Hepatocyte (in vitro differentiated cells): ENCODE results near the gene BOLA1. TPM values are rescaled to one million over a fixed set of nuclear protein-coding genes. Genes with fewer than 3 reads are reported as not detected.

Experiments used
- DNase-seq: peaks from one replicate; pipeline ENCODE4 v3.0.0-alpha.2; 2016; ENCODE audit warnings: low spot score
- H2AFZ ChIP-seq: fragments of 200-600 bp; sonication (generic); 2 replicates; pipeline ENCODE4 v1.6.0; 2016; ENCODE audit warnings: antibody characterized with exemption, mild to moderate bottlenecking
- H3K27ac ChIP-seq: fragments of 200-600 bp; sonication (generic); 2 replicates; pipeline ENCODE4 v1.5.1; 2016; ENCODE audit warnings: mild to moderate bottlenecking
- H3K27me3 ChIP-seq: fragments of 200-600 bp; sonication (generic); 2 replicates; pipeline ENCODE4 v1.6.1; 2016
- H3K36me3 ChIP-seq: fragments of 200-600 bp; sonication (generic); replicated peaks from 2 replicates; pipeline ENCODE4 v1.5.1; 2016; ENCODE audit warnings: low read depth; ENCODE audit not compliant: insufficient read depth
- H3K4me1 ChIP-seq: fragments of 200-600 bp; sonication (generic); 2 replicates; pipeline ENCODE4 v1.5.1; 2016; ENCODE audit warnings: mild to moderate bottlenecking, moderate library complexity; ENCODE audit not compliant: insufficient read depth
- H3K4me2 ChIP-seq: fragments of 200-600 bp; sonication (generic); 2 replicates; pipeline ENCODE4 v1.6.0; 2016
- H3K4me3 ChIP-seq: fragments of 200-600 bp; sonication (generic); 2 replicates; pipeline ENCODE4 v1.5.1; 2016; ENCODE audit warnings: mild to moderate bottlenecking
- H3K79me2 ChIP-seq: fragments of 200-600 bp; sonication (generic); 2 replicates; pipeline ENCODE4 v1.6.0; 2017; ENCODE audit warnings: mild to moderate bottlenecking
- H3K9me2 ChIP-seq: fragments of 200-600 bp; sonication (generic); replicated peaks from 2 replicates; pipeline ENCODE4 v1.6.0; 2017; ENCODE audit warnings: mild to moderate bottlenecking; ENCODE audit not compliant: insufficient read depth
- H3K9me3 ChIP-seq: fragments of 200-600 bp; sonication (generic); 2 replicates; pipeline ENCODE4 v1.5.1; 2016; ENCODE audit warnings: low read depth, mild to moderate bottlenecking
- H4K20me1 ChIP-seq: fragments of 200-600 bp; sonication (generic); 2 replicates; pipeline ENCODE4 v1.6.0; 2016; ENCODE audit warnings: mild to moderate bottlenecking; ENCODE audit not compliant: insufficient read depth, poor library complexity, severe bottlenecking
- EZH2 ChIP-seq: fragments of 200-600 bp; sonication (generic); IDR thresholded peaks from 2 replicates; pipeline ENCODE4 v1.6.1; 2016; ENCODE audit warnings: antibody characterized with exemption, mild to moderate bottlenecking, borderline replicate concordance
- EZH2phosphoT487 ChIP-seq: fragments of 200-600 bp; sonication (generic); IDR thresholded peaks from one replicate; pipeline ENCODE4 v1.6.1; 2018; ENCODE audit warnings: antibody characterized with exemption, mild to moderate bottlenecking, low read depth, moderate library complexity; ENCODE audit not compliant: unreplicated experiment, severe bottlenecking
- WGBS: methylation state at CpG from one replicate; pipeline ENCODE4 v1.1.6; 2016; ENCODE audit warnings: low lambda C conversion rate; ENCODE audit errors: missing lambda C conversion rate; 5-methylcytosine and 5-hydroxymethylcytosine counted together
- polyA plus RNA-seq: library from polyadenylated mRNA; unstranded; fragments of >200 nt; fragmentation: Nextera tagmentation; extraction: Ambion mirVana; gene quantifications from 2 replicates; pipeline ENCODE4 v1.2.1, GENCODE V29; 2016
- total RNA-seq: library from RNA; depleted of rRNA; stranded (reverse); fragments of >200 nt; gene quantifications from 2 replicates; pipeline ENCODE4 v1.2.3, GENCODE V29; 2014
- TF ChIP-seq, protein P1 (sequence below): fragments of 200-600 bp; sonication (generic); IDR thresholded peaks from 2 replicates; pipeline ENCODE4 v1.5.1; 2016; ENCODE audit warnings: antibody characterized with exemption, mild to moderate bottlenecking; ENCODE audit not compliant: poor library complexity

Gene BOLA1
- total and polyA plus RNA-seq, 2 experiments from 2014 or later, result 16.1 to 19.0 TPM

DNA sequence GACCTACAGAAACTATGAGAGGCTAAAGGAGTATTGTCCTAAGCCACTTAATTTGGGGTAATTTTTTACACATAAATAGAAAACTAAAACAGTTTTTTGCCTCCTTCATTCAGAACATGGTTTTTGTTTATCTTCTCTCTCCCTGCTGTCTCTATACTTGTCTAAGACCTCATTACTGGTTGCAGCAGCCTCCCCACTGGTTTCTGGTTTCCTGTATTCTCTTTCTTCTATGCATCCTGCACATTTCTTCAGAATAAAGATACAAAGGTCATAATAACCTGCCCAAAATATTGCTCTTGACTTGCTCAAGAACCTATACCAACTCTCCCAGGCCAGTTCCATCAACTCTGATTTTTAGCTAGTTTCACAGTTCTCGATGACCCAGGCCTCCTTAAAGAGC is 19.8 kb upstream of the BOLA1 start:
- Histone ChIP-seq H2AFZ (no peak overlapping the region), H3K36me3 (no peaks in the 10 kb centered on the region), H3K27ac (no peak overlapping the region), H3K4me1 (peaks cover 6% of the 10 kb centered on the region), H3K9me3 (no peaks in the 10 kb centered on the region), H4K20me1 (peaks cover 36% of the 10 kb centered on the region), H3K9me2 (no peaks in the 10 kb centered on the region), H3K4me3 (no peak overlapping the region), H3K27me3 (no peaks in the 10 kb centered on the region), H3K79me2 (peaks cover 62% of the 10 kb centered on the region), H3K4me2 (no peak overlapping the region)
- TF ChIP-seq, protein P1, sequence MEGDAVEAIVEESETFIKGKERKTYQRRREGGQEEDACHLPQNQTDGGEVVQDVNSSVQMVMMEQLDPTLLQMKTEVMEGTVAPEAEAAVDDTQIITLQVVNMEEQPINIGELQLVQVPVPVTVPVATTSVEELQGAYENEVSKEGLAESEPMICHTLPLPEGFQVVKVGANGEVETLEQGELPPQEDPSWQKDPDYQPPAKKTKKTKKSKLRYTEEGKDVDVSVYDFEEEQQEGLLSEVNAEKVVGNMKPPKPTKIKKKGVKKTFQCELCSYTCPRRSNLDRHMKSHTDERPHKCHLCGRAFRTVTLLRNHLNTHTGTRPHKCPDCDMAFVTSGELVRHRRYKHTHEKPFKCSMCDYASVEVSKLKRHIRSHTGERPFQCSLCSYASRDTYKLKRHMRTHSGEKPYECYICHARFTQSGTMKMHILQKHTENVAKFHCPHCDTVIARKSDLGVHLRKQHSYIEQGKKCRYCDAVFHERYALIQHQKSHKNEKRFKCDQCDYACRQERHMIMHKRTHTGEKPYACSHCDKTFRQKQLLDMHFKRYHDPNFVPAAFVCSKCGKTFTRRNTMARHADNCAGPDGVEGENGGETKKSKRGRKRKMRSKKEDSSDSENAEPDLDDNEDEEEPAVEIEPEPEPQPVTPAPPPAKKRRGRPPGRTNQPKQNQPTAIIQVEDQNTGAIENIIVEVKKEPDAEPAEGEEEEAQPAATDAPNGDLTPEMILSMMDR, result no peak
- TF ChIP-seq EZH2 (no peak), EZH2phosphoT487 (no peak)
- WGBS, result 100% methylated on average over 1 of the region's 1 CpG
- no peak for DNase-seq

DNA sequence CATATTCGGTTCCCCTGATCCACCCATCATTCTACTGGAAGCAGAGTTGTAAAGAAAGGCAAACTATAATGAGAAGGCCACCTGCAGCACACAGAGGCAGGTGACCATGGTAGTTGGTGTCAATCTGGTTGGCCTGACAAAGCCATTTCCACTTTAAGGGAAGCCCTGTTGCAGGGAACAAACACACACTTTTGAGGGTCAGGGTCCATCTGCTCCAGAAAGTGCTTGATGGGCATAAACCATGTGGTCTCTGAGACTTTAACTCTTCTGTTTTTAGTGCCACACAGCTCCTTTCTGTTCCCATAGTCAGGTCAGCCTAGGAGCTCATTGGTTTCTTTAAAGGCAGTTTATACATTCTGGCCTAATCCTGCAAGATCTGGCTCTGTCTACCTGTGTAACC is 17.5 kb upstream of the BOLA1 start:
- no peak for DNase-seq

DNA sequence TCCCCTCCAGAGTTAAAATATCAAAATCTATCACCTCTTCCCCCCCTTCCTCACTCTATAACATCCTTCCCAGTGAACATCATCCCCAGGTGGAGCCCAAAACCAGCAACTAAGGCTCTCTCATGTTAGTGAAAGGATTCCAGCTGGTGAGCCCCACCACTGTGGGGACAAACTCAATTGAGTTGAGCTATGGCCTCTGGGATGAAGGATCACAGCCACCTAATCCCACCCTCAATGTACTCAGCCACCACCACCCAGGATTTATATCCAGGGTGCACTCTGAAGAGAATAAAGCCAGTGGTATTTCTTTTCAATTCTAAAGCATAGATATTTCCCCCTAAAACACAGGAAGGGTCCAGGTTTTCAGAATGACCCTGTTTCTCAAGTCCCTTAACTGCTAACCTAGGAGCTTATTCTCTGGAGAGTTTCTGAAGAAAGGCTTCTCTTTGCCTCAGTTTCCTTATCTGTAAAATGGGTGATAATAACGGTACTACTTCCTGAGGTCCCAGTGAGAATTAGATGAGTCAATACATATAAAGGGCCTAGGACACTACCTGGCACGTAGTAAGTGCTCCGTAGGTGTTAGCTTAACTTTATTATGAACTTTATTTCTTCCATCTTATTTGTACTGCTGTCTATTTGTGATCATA is 15.6 kb upstream of the BOLA1 start:
- H3K4me3 ChIP-seq, result peak overlapping the region; percentile 83
- H3K4me2 ChIP-seq, result peak overlapping the region; percentile 88
- H3K27ac ChIP-seq, result no peak overlapping the region
- H3K27me3 ChIP-seq, result no peaks in the 10 kb centered on the region
- WGBS, result 94% methylated on average over 3 of the region's 3 CpGs
- H2AFZ ChIP-seq, result no peak overlapping the region
- H3K9me3 ChIP-seq, result no peaks in the 10 kb centered on the region
- peaks cover 63% of the 10 kb centered on the region for H3K79me2 ChIP-seq
- peaks cover 9% of the 10 kb centered on the region for H3K4me1 ChIP-seq
- H3K36me3 ChIP-seq, result no peaks in the 10 kb centered on the region
- H3K9me2 ChIP-seq, result no peaks in the 10 kb centered on the region
- peaks cover 49% of the 10 kb centered on the region for H4K20me1 ChIP-seq
- no peak for DNase-seq
- TF ChIP-seq EZH2phosphoT487 (no peak), EZH2 (no peak)
- TF ChIP-seq, protein P1, result no peak

More for the DNA sequence above, 17.5 kb upstream of the BOLA1 start:
- no peak for TF ChIP-seq EZH2
- TF ChIP-seq, protein P1, result no peak
- TF ChIP-seq EZH2phosphoT487, result no peak
- Histone ChIP-seq H3K79me2 (peaks cover 69% of the 10 kb centered on the region), H3K9me3 (no peaks in the 10 kb centered on the region), H3K4me2 (no peak overlapping the region), H3K27me3 (no peaks in the 10 kb centered on the region), H2AFZ (no peak overlapping the region), H3K4me1 (peaks cover 9% of the 10 kb centered on the region), H3K27ac (no peak overlapping the region), H3K9me2 (no peaks in the 10 kb centered on the region), H3K36me3 (no peaks in the 10 kb centered on the region), H4K20me1 (peaks cover 49% of the 10 kb centered on the region), H3K4me3 (no peak overlapping the region)
- WGBS, result 100% methylated on average over 1 of the region's 1 CpG
